Psoas muscle (tissue), 8 donors: ENCODE data around the gene TGM4. TPM values are rescaled to one million over a fixed set of nuclear protein-coding genes. Genes with fewer than 3 reads are reported as not detected.

Experiments
- ATAC-seq, 4 donors: fragments of 200-7000 bp; cut with Tn5 transposase; one replicate each; pipeline ENCODE4 v1.9.1; 2020; ENCODE audit warnings: moderate library complexity in 3 of 4, mild to moderate bottlenecking in 2 of 4
- DNase-seq, 2 donors: peaks; one replicate each; pipeline ENCODE4 v3.0.0-alpha.2; 2020
- H3K27ac ChIP-seq: fragments of 200-600 bp; one replicate; pipeline ENCODE4 v1.8.0; 2022
- H3K27me3 ChIP-seq, 3 donors: fragments of 200-600 bp in 1 of 3; one replicate each; pipeline versions ENCODE4 v1.6.1 to v1.8.0; 2013 to 2022; ENCODE audit warnings: low read length in 2 of 3, mild to moderate bottlenecking in 2 of 3, moderate library complexity in 1 of 3; ENCODE audit not compliant: insufficient read depth in 3 of 3
- H3K36me3 ChIP-seq, 2 donors: fragments of 200-600 bp in 1 of 2; one replicate each; pipeline versions ENCODE4 v1.6.1 to v1.8.0; 2013 to 2022; ENCODE audit warnings: low read depth in 1 of 2, mild to moderate bottlenecking in 1 of 2, moderate library complexity in 1 of 2; ENCODE audit not compliant: insufficient read depth in 1 of 2
- H3K4me1 ChIP-seq: fragments of 200-600 bp; one replicate; pipeline ENCODE4 v1.8.0; 2022
- H3K4me3 ChIP-seq: fragments of 200-600 bp; one replicate; pipeline ENCODE4 v1.8.0; 2022; ENCODE audit warnings: mild to moderate bottlenecking
- H3K9me3 ChIP-seq: fragments of 200-600 bp; one replicate; pipeline ENCODE4 v1.8.0; 2022
- WGBS, 3 donors: extraction: QIAGEN DNeasy Blood & Tissue Kit; methylation state at CpG; one replicate each; pipeline versions ENCODE4 v1.1.6 to v1.1.7; 2013; 5-methylcytosine and 5-hydroxymethylcytosine counted together
- intact Hi-C, 2 donors: fragments of 100-400 bp; cut with DNase I; formaldehyde crosslinking; loops; one replicate each; pipeline versions ENCODE4 v1.11.0 to v1.14.2; 2022
- polyA plus RNA-seq, 3 donors: library from polyadenylated mRNA; stranded (reverse); fragments of 200-250 nt; gene quantifications; one replicate each; pipeline ENCODE4 v1.2.3, GENCODE V29; 2013
- total RNA-seq, 4 donors: library from RNA; stranded (reverse); fragmentation: NEBNext Ultra II Directional in 2 of 4; extraction: Animal tissue kit (Norgen Biotek cat#: 25700) in 2 of 4; gene quantifications; one replicate each; pipeline versions ENCODE4 v1.2.1 to v1.2.4, GENCODE V29; 2021 to 2023
- TF ChIP-seq, protein P1 (sequence below): fragments of 200-600 bp; IDR thresholded peaks from one replicate; pipeline ENCODE4 v1.8.0; 2022; ENCODE audit warnings: antibody characterized with exemption
- donor health status: healthy with polysubstance abuse.
- donor health status: DM: no; HTN: no; CAD: no; lungs with moderate emphysema.
- donor health status: Bipolar disorder and iron deficiency.
- donor health status: healthy.
- donor health status: DM: yes; HTN: yes; CAD: no.
- donor health status: DM: no; HTN: no; CAD: no.
- donor health status: DM: no; HTN: no; CAD: no.
- donor health status: DM: yes; HTN: yes; CAD: no.

Gene TGM4
- total and polyA plus RNA-seq, 7 donors, result not detected

DNA sequence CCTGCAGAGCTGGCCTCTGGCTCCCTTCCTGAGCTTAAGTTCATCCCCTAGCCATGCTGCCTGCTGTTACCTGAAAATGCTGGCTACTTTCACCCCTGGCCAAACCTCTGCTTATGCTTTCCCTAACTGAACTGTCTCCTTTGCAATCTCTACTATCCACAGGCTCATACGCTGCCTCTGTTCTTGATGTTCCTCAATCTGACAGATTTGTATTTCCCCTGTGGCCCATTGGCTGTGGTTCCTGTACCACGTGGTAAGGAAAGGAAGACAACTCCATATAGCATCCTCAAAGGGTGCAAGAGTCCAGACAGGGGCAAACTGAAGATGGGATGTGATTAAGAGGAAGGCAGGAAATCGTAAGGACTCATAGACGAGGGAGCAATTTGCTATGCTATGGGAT lies 33.2 kb downstream of the TGM4 start:
- ATAC-seq, result no peak

GRCh38 chr3:44909063-44909462 lies 34.7 kb downstream of the TGM4 start:
- Histone ChIP-seq H3K36me3 (no peaks in the 10 kb centered on the region), H3K27ac (no peak overlapping the region), H3K27me3 (no peaks in the 10 kb centered on the region), H3K4me1 (no peaks in the 10 kb centered on the region), H3K9me3 (no peaks in the 10 kb centered on the region), H3K4me3 (no peak overlapping the region)
- DNase-seq (no peak), ATAC-seq (no peak)
- intact Hi-C loops, result no loop called here
- TF ChIP-seq, protein P1, sequence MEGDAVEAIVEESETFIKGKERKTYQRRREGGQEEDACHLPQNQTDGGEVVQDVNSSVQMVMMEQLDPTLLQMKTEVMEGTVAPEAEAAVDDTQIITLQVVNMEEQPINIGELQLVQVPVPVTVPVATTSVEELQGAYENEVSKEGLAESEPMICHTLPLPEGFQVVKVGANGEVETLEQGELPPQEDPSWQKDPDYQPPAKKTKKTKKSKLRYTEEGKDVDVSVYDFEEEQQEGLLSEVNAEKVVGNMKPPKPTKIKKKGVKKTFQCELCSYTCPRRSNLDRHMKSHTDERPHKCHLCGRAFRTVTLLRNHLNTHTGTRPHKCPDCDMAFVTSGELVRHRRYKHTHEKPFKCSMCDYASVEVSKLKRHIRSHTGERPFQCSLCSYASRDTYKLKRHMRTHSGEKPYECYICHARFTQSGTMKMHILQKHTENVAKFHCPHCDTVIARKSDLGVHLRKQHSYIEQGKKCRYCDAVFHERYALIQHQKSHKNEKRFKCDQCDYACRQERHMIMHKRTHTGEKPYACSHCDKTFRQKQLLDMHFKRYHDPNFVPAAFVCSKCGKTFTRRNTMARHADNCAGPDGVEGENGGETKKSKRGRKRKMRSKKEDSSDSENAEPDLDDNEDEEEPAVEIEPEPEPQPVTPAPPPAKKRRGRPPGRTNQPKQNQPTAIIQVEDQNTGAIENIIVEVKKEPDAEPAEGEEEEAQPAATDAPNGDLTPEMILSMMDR, result no peak
- WGBS, 3 donors, result 19 to 43% (median 41%) methylated on average over 2 of the region's 2 CpGs

More for the DNA sequence above, 33.2 kb downstream of the TGM4 start:
- H3K4me3 ChIP-seq, result no peak overlapping the region
- H3K27me3 ChIP-seq, result no peaks in the 10 kb centered on the region
- no peaks in the 10 kb centered on the region for H3K4me1 ChIP-seq
- intact Hi-C loops, result no loop called here
- no peak overlapping the region for H3K27ac ChIP-seq
- no peaks in the 10 kb centered on the region for H3K9me3 ChIP-seq
- TF ChIP-seq, protein P1, result no peak
- H3K36me3 ChIP-seq, result no peaks in the 10 kb centered on the region
- WGBS, 3 donors, result 39 to 49% (median 42%) methylated on average over 4 of the region's 4 CpGs
- DNase-seq, result no peak

- intact Hi-C loops, result loop anchor here (5.0 to 10.0 kb wide), 3 partner anchors 148 to 586 kb away; partner anchors contain the start of genes KIAA1143 (in 1 of the 2) and KIF15 (in 1 of the 2)
- no peaks in the 10 kb centered on the region for H3K9me3 ChIP-seq
- H3K27ac ChIP-seq, result no peak overlapping the region
- 84 to 93% (median 88%) methylated on average over 3 of the region's 3 CpGs for WGBS, 3 donors
- H3K27me3 ChIP-seq, result no peaks in the 10 kb centered on the region
- H3K36me3 ChIP-seq, result no peaks in the 10 kb centered on the region
- TF ChIP-seq, protein P1, result no peak
- ATAC-seq, result no peak
- no peaks in the 10 kb centered on the region for H3K4me1 ChIP-seq
- no peak overlapping the region for H3K4me3 ChIP-seq
- no peak for DNase-seq
These were observed 36.3 kb downstream of the TGM4 start for GRCh38 chr3:44910693-44911092.

DNA sequence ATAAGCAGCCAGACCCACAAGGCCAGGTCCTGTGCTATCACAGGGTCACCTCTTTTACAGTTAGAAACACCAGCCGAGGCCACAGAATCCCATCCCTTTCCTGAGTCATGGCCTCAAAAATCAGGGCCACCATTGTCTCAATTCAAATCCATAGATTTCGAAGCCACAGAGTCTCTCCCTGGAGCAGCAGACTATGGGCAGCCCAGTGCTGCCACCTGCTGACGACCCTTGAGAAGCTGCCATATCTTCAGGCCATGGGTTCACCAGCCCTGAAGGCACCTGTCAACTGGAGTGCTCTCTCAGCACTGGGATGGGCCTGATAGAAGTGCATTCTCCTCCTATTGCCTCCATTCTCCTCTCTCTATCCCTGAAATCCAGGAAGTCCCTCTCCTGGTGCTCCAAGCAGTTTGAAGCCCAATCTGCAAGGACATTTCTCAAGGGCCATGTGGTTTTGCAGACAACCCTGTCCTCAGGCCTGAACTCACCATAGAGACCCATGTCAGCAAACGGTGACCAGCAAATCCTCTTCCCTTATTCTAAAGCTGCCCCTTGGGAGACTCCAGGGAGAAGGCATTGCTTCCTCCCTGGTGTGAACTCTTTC lies 39.6 kb downstream of the TGM4 start:
- TF ChIP-seq, protein P1, result peak; percentile 71
- intact Hi-C loops, result loop anchor here (2.0 to 10.0 kb wide), 4 partner anchors 152 to 589 kb away; partner anchors contain the start of genes KIAA1143 (in 1 of the 2) and KIF15 (in 1 of the 2)
- H3K9me3 ChIP-seq, result no peaks in the 10 kb centered on the region
- H3K4me1 ChIP-seq, result no peaks in the 10 kb centered on the region
- 22 to 34% (median 25%) methylated on average over 4 of the region's 4 CpGs for WGBS, 3 donors
- H3K4me3 ChIP-seq, result no peak overlapping the region
- DNase-seq (peak; percentile 52 to 72), ATAC-seq (peak; percentile 63 to 83 (median 75))
- H3K36me3 ChIP-seq, result peaks cover 0 to 12% of the 10 kb centered on the region in 2 donors
- no peak overlapping the region for H3K27ac ChIP-seq
- H3K27me3 ChIP-seq, result no peaks in the 10 kb centered on the region
